CD4-positive, CD25-positive, alpha-beta regulatory T cell (primary cell): Measurements from ENCODE around the gene LY9. TPM values are rescaled to one million over a fixed set of nuclear protein-coding genes. Genes with fewer than 3 reads are reported as not detected.
"Not testable (repeated sequence)": the region's sequence is repeated elsewhere in the genome, so short reads cannot be mapped to it uniquely, and the experiment has no call there.

Source experiments
- ATAC-seq, 2 donors: fragments of 150-1000 bp; cut with Tn5 transposase; one replicate each; pipeline ENCODE4 v1.10.0; 2021; ENCODE audit warnings: low read depth in 2 of 2, moderate number of reproducible peaks in 2 of 2, moderate library complexity in 1 of 2
- DNase-seq, 3 donors: peaks; one replicate each; pipeline versions ENCODE4 v3.0.0 to v3.0.0-alpha.2; 2012 to 2022; ENCODE audit warnings: mixed read lengths in 1 of 3
- H3K27ac ChIP-seq: one replicate; pipeline ENCODE4 v1.7.0; 2013; ENCODE audit warnings: mild to moderate bottlenecking, low read length; ENCODE audit not compliant: insufficient read depth, poor library complexity, severe bottlenecking
- H3K27me3 ChIP-seq: one replicate; pipeline ENCODE4 v1.7.0; 2013; ENCODE audit warnings: low read length; ENCODE audit not compliant: control insufficient read depth, insufficient read depth
- H3K36me3 ChIP-seq: one replicate; pipeline ENCODE4 v1.7.0; 2013; ENCODE audit warnings: mild to moderate bottlenecking, low read length, moderate library complexity; ENCODE audit not compliant: control insufficient read depth, insufficient read depth
- H3K4me1 ChIP-seq: 2 replicates; pipeline ENCODE4 v1.7.0; 2013; ENCODE audit warnings: mild to moderate bottlenecking, low read length; ENCODE audit not compliant: insufficient read depth, control insufficient read depth, poor library complexity, severe bottlenecking
- H3K4me3 ChIP-seq: one replicate; pipeline ENCODE4 v1.7.0; 2013; ENCODE audit warnings: low read depth, mild to moderate bottlenecking, low read length, moderate library complexity
- H3K9me3 ChIP-seq, 2 experiments: 1 replicate in 1 of 2; 2 replicates in 1 of 2; pipeline ENCODE4 v1.7.0; 2013; ENCODE audit warnings: low read length in 2 of 2, mild to moderate bottlenecking in 1 of 2, moderate library complexity in 1 of 2; ENCODE audit not compliant: control insufficient read depth in 2 of 2
- H3K27ac Mint-ChIP-seq, 3 donors: one replicate each; pipeline ENCODE4 v1.8.0; 2020 to 2022; ENCODE audit warnings: mild to moderate bottlenecking in 3 of 3, mixed read lengths in 3 of 3, moderate library complexity in 2 of 3
- H3K27me3 Mint-ChIP-seq: one replicate; pipeline ENCODE4 v1.8.0; 2022; ENCODE audit warnings: mild to moderate bottlenecking, mixed read lengths
- H3K36me3 Mint-ChIP-seq: one replicate; pipeline ENCODE4 v1.8.0; 2020; ENCODE audit warnings: mixed read lengths
- H3K4me1 Mint-ChIP-seq, 4 donors: one replicate each; pipeline ENCODE4 v1.8.0; 2020 to 2022; ENCODE audit warnings: mixed read lengths in 4 of 4, mild to moderate bottlenecking in 1 of 4
- H3K4me3 Mint-ChIP-seq, 4 donors: one replicate each; pipeline ENCODE4 v1.8.0; 2020 to 2022; ENCODE audit warnings: mild to moderate bottlenecking in 4 of 4, mixed read lengths in 4 of 4, moderate library complexity in 3 of 4
- H3K9me3 Mint-ChIP-seq, 7 donors: one replicate each; pipeline ENCODE4 v1.8.0; 2020 to 2022; ENCODE audit warnings: mixed read lengths in 7 of 7, mild to moderate bottlenecking in 3 of 7, moderate library complexity in 2 of 7
- polyA plus RNA-seq, 4 donors: library from polyadenylated mRNA; unstranded; fragments of 300-500 nt; fragmentation: Illumina TruSeq; gene quantifications; one replicate each; pipeline ENCODE4 v1.2.3, GENCODE V29; 2021
- total RNA-seq: library from RNA; stranded (reverse); gene quantifications from one replicate; pipeline ENCODE4 v1.2.3, GENCODE V29; 2022

Gene LY9
- total and polyA plus RNA-seq, 5 donors from 2014 or later = 105 to 147 (median 130) TPM

GRCh38 chr1:160782988-160783765 lies 12.8 kb upstream of the LY9 start:
- H3K4me3 ChIP-seq, DNase-seq, H3K27me3 ChIP-seq, H3K36me3 Mint-ChIP-seq, H3K4me1 ChIP-seq, H3K27ac ChIP-seq, H3K9me3 ChIP-seq, ATAC-seq, H3K36me3 ChIP-seq, H3K27ac Mint-ChIP-seq, H3K9me3 Mint-ChIP-seq, H3K4me3 Mint-ChIP-seq, H3K27me3 Mint-ChIP-seq: not testable (repeated sequence)
- peaks cover 0 to 10% (median 0%) of the 10 kb centered on the region in 4 donors for H3K4me1 Mint-ChIP-seq

- H3K4me3 Mint-ChIP-seq = no peak overlapping the region
- no peaks in the 10 kb centered on the region for H3K9me3 Mint-ChIP-seq
- DNase-seq (no peak), ATAC-seq (no peak)
- H3K36me3 ChIP-seq = no peaks in the 10 kb centered on the region
- no peaks in the 10 kb centered on the region for H3K27me3 ChIP-seq
- no peaks in the 10 kb centered on the region for H3K9me3 ChIP-seq
- no peaks in the 10 kb centered on the region for H3K4me1 ChIP-seq
- no peaks in the 10 kb centered on the region for H3K36me3 Mint-ChIP-seq
- peaks cover 2% of the 10 kb centered on the region for H3K27me3 Mint-ChIP-seq
- H3K27ac ChIP-seq = no peak overlapping the region
- H3K27ac Mint-ChIP-seq = no peak overlapping the region
- no peak overlapping the region for H3K4me3 ChIP-seq
- peaks cover 0 to 17% (median under 1%) of the 10 kb centered on the region in 4 donors for H3K4me1 Mint-ChIP-seq
Measured at GRCh38 chr1:160789051-160789701, 6.8 kb upstream of the LY9 start.

- ATAC-seq = peak; percentile 66
- no peaks in the 10 kb centered on the region for H3K27me3 ChIP-seq
- H3K4me3 ChIP-seq = no peak overlapping the region
- Mint-ChIP-seq H3K9me3 (no peaks in the 10 kb centered on the region), H3K4me1 (peaks cover 0 to 20% (median 3%) of the 10 kb centered on the region in 4 donors), H3K27ac (peak overlapping the region; percentile 34 to 74 (median 53)), H3K4me3 (no peak overlapping the region), H3K36me3 (no peaks in the 10 kb centered on the region), H3K27me3 (no peaks in the 10 kb centered on the region)
- H3K27ac ChIP-seq = no peak overlapping the region
- DNase-seq = peak in 1 of 3 donors; percentile 22
- peaks cover under 1% of the 10 kb centered on the region for H3K4me1 ChIP-seq
- H3K36me3 ChIP-seq = no peaks in the 10 kb centered on the region
- no peaks in the 10 kb centered on the region for H3K9me3 ChIP-seq
Measured at GRCh38 chr1:160789702-160790611, 6.0 kb upstream of the LY9 start.

- Histone ChIP-seq H3K36me3 (no peaks in the 10 kb centered on the region), H3K27me3 (no peaks in the 10 kb centered on the region), H3K4me1 (peaks cover 43% of the 10 kb centered on the region), H3K9me3 (no peaks in the 10 kb centered on the region), H3K27ac (no peak overlapping the region), H3K4me3 (no peak overlapping the region)
- H3K9me3 Mint-ChIP-seq = no peaks in the 10 kb centered on the region
- H3K27me3 Mint-ChIP-seq = no peaks in the 10 kb centered on the region
- DNase-seq (no peak), ATAC-seq (no peak)
- H3K4me1 Mint-ChIP-seq = peaks cover 13 to 54% (median 29%) of the 10 kb centered on the region in 4 donors
- H3K27ac Mint-ChIP-seq = peak overlapping the region; percentile 64 to 96 (median 72)
- peaks cover 9% of the 10 kb centered on the region for H3K36me3 Mint-ChIP-seq
- peak overlapping the region in 1 of 4 donors; percentile 50 for H3K4me3 Mint-ChIP-seq
Measured at GRCh38 chr1:160794376-160794775, 1.6 kb upstream of the LY9 start.

GRCh38 chr1:160797271-160797709 lies 1.3 kb downstream of the LY9 start:
- Histone ChIP-seq H3K27me3 (no peaks in the 10 kb centered on the region), H3K4me3 (peak overlapping the region; percentile 98), H3K4me1 (peaks cover 67% of the 10 kb centered on the region), H3K36me3 (peaks cover 15% of the 10 kb centered on the region), H3K27ac (peak overlapping the region; percentile 86), H3K9me3 (no peaks in the 10 kb centered on the region)
- H3K27me3 Mint-ChIP-seq = no peaks in the 10 kb centered on the region
- peak overlapping the region; percentile 96 to 99 (median 96) for H3K27ac Mint-ChIP-seq
- DNase-seq = no peak
- peak overlapping the region; percentile 95 to 98 (median 98) for H3K4me3 Mint-ChIP-seq
- H3K4me1 Mint-ChIP-seq = peaks cover 26 to 63% (median 50%) of the 10 kb centered on the region in 4 donors
- ATAC-seq = no peak
- H3K9me3 Mint-ChIP-seq = peaks cover 0 to 2% (median 0%) of the 10 kb centered on the region in 7 donors
- H3K36me3 Mint-ChIP-seq = peaks cover 31% of the 10 kb centered on the region

- ATAC-seq = peak; percentile 68 to 70
- H3K36me3 Mint-ChIP-seq = peaks cover 36% of the 10 kb centered on the region
- H3K9me3 ChIP-seq = no peaks in the 10 kb centered on the region
- peak overlapping the region; percentile 86 for H3K27ac ChIP-seq
- peak overlapping the region; percentile 95 to 98 (median 98) for H3K4me3 Mint-ChIP-seq
- peaks cover 68% of the 10 kb centered on the region for H3K4me1 ChIP-seq
- H3K4me1 Mint-ChIP-seq = peaks cover 26 to 67% (median 52%) of the 10 kb centered on the region in 4 donors
- H3K27me3 ChIP-seq = no peaks in the 10 kb centered on the region
- H3K27ac Mint-ChIP-seq = peak overlapping the region; percentile 96 to 99 (median 96)
- H3K4me3 ChIP-seq = peak overlapping the region; percentile 98
- peak; percentile 19 to 89 (median 77) for DNase-seq
- no peaks in the 10 kb centered on the region for H3K27me3 Mint-ChIP-seq
- peaks cover 0 to 2% (median 0%) of the 10 kb centered on the region in 7 donors for H3K9me3 Mint-ChIP-seq
- peaks cover 21% of the 10 kb centered on the region for H3K36me3 ChIP-seq
Measured at GRCh38 chr1:160797861-160798273, 1.9 kb downstream of the LY9 start.

- peaks cover 27% of the 10 kb centered on the region for H3K36me3 ChIP-seq
- H3K4me3 Mint-ChIP-seq = peak overlapping the region; percentile 95 to 98 (median 98)
- peak overlapping the region; percentile 98 for H3K4me3 ChIP-seq
- H3K36me3 Mint-ChIP-seq = peaks cover 40% of the 10 kb centered on the region
- H3K9me3 ChIP-seq = no peaks in the 10 kb centered on the region
- ATAC-seq (no peak), DNase-seq (no peak)
- peak overlapping the region; percentile 96 to 99 (median 96) for H3K27ac Mint-ChIP-seq
- no peaks in the 10 kb centered on the region for H3K27me3 Mint-ChIP-seq
- peaks cover 0 to 2% (median 0%) of the 10 kb centered on the region in 7 donors for H3K9me3 Mint-ChIP-seq
- H3K27ac ChIP-seq = peak overlapping the region; percentile 86
- peaks cover 26 to 71% (median 54%) of the 10 kb centered on the region in 4 donors for H3K4me1 Mint-ChIP-seq
- no peaks in the 10 kb centered on the region for H3K27me3 ChIP-seq
- peaks cover 71% of the 10 kb centered on the region for H3K4me1 ChIP-seq
Measured at GRCh38 chr1:160798439-160798838, 2.5 kb downstream of the LY9 start.
